Type B pancreatic cell (in vitro differentiated cells): ENCODE measurements around the gene CASZ1. TPM values are rescaled to one million over a fixed set of nuclear protein-coding genes. Genes with fewer than 3 reads are reported as not detected.

Source experiments
- DNase-seq: peaks from one replicate; pipeline ENCODE4 v3.0.0; 2021; ENCODE audit warnings: mixed read lengths; ENCODE audit not compliant: unreplicated experiment; ENCODE audit errors: extremely low spot score
- H3K27ac Mint-ChIP-seq: 2 replicates; pipeline ENCODE4 v1.8.0; 2021; ENCODE audit warnings: mild to moderate bottlenecking, mixed read lengths
- H3K27me3 Mint-ChIP-seq: 2 replicates; pipeline ENCODE4 v1.8.0; 2021; ENCODE audit warnings: mixed read lengths
- H3K36me3 Mint-ChIP-seq: 2 replicates; pipeline ENCODE4 v1.8.0; 2021; ENCODE audit warnings: mixed read lengths
- H3K4me1 Mint-ChIP-seq: one replicate; pipeline ENCODE4 v1.8.0; 2021; ENCODE audit warnings: mixed read lengths; ENCODE audit not compliant: unreplicated experiment
- H3K4me3 Mint-ChIP-seq: 2 replicates; pipeline ENCODE4 v1.8.0; 2021; ENCODE audit warnings: mild to moderate bottlenecking, mixed read lengths
- H3K9me3 Mint-ChIP-seq: 2 replicates; pipeline ENCODE4 v1.8.0; 2021; ENCODE audit warnings: mixed read lengths
- total RNA-seq: library from RNA; stranded (reverse); gene quantifications from 2 replicates; pipeline ENCODE4 v1.2.1, GENCODE V29; 2021; ENCODE audit warnings: low replicate concordance
- TF ChIP-seq, protein P1 (sequence below): fragments of 200-600 bp; sonication (generic); conservative IDR thresholded peaks from 2 replicates; pipeline ENCODE4 v1.5.0; 2021; ENCODE audit warnings: antibody characterized with exemption, mild to moderate bottlenecking

CASZ1 gene
- total RNA-seq, 1 donor from 2014 or later: 15.7 TPM

DNA sequence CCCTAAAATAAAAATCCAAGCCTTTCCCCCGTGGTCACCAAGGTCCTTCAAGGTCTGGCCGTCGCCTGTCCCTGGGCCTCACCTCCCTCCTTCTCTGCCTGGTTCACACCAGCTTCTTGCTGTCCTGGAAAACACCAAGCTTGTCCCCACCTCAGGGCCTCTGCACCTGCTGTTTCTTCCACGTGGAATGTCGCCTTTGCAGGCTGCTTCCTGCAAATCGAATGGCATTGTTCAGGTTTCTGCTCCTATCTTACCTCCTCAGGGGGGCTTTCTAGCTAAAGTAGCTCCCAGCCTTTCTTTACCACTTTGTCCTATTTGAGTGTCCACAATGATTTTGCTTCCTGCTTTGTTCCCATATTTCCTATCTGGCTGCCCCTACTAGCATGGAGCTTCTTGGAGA lies 3.3 kb upstream of the CASZ1 start:
- H3K27ac Mint-ChIP-seq: no peak overlapping the region
- TF ChIP-seq, protein P1, sequence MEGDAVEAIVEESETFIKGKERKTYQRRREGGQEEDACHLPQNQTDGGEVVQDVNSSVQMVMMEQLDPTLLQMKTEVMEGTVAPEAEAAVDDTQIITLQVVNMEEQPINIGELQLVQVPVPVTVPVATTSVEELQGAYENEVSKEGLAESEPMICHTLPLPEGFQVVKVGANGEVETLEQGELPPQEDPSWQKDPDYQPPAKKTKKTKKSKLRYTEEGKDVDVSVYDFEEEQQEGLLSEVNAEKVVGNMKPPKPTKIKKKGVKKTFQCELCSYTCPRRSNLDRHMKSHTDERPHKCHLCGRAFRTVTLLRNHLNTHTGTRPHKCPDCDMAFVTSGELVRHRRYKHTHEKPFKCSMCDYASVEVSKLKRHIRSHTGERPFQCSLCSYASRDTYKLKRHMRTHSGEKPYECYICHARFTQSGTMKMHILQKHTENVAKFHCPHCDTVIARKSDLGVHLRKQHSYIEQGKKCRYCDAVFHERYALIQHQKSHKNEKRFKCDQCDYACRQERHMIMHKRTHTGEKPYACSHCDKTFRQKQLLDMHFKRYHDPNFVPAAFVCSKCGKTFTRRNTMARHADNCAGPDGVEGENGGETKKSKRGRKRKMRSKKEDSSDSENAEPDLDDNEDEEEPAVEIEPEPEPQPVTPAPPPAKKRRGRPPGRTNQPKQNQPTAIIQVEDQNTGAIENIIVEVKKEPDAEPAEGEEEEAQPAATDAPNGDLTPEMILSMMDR: no peak
- H3K4me3 Mint-ChIP-seq: peak overlapping the region; percentile 61
- peaks cover 73% of the 10 kb centered on the region for H3K27me3 Mint-ChIP-seq
- no peaks in the 10 kb centered on the region for H3K4me1 Mint-ChIP-seq
- H3K9me3 Mint-ChIP-seq: no peaks in the 10 kb centered on the region
- DNase-seq: no peak
- H3K36me3 Mint-ChIP-seq: no peaks in the 10 kb centered on the region

DNA sequence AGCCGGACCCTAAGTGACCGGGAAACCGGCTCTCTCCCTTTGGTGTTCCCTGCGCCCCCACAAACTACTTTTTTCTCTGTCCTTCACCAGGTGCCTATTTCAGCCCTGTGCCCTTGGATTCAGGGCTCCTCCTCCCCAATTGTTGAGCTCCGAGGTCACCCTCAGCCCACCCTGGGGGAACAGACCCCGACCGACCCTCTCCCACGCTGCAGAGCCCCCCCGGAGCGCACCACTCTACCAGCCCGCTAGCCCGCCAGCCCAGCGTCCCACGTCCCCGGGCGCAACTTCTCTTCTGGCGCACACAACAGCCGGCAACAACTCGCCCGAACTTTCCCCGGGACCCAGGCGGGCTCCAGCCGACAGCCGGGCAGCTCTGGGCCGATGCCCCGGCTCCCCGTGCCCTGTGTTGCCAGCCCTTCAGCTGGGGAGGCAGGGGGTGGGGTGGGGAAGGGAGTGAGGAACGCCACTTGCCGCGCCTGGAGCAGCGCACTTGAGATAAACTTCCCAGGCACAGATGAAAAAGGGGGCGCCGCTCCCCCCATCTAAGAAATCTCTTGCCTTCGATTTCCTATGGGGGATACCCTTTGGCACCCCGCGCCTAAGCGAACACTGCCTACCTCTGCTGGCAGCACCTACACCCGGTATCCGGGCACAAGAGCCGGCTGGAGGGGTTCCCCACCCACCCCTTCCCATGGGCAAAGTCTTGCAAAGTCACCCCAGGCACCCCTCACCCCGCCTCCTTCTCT lies 997 bp downstream of the CASZ1 start:
- TF ChIP-seq, protein P1: no peak
- H3K27ac Mint-ChIP-seq: peak overlapping the region; percentile 67
- no peaks in the 10 kb centered on the region for H3K36me3 Mint-ChIP-seq
- no peaks in the 10 kb centered on the region for H3K9me3 Mint-ChIP-seq
- peaks cover 58% of the 10 kb centered on the region for H3K27me3 Mint-ChIP-seq
- H3K4me1 Mint-ChIP-seq: peaks cover 5% of the 10 kb centered on the region
- peak overlapping the region; percentile 93 for H3K4me3 Mint-ChIP-seq
- DNase-seq: no peak

DNA sequence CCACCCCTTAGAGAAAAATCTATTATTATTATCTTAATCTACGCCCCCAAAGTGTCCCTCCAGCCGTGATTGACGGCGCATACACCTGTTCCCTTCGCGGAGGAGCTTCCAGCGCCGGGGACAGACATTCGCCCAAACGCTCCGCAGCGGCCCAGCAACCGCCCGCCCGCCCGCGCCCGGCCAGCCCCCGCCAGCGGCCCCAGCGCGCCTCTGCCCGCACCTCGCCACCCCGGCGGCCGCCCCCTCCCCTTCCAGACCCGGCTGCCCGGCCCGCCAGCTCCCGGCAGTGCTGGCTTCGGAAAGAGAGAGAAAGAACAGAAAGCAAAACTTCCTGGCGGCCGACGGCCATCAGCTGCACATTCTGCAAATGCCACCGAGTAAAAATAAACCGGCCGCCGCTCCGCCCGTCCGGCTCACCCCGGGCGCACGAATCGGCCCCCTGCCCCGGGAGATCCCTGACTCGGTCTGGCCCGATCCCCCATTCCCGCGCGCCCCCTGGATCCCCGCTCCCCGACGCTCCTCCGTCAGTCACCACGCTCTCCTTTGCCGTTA lies 1.6 kb downstream of the CASZ1 start:
- no peak for DNase-seq
- H3K9me3 Mint-ChIP-seq: no peaks in the 10 kb centered on the region
- TF ChIP-seq, protein P1: no peak
- peak overlapping the region; percentile 74 for H3K27ac Mint-ChIP-seq
- peaks cover 5% of the 10 kb centered on the region for H3K4me1 Mint-ChIP-seq
- H3K36me3 Mint-ChIP-seq: no peaks in the 10 kb centered on the region
- H3K27me3 Mint-ChIP-seq: peaks cover 52% of the 10 kb centered on the region
- peak overlapping the region; percentile 93 for H3K4me3 Mint-ChIP-seq

DNA sequence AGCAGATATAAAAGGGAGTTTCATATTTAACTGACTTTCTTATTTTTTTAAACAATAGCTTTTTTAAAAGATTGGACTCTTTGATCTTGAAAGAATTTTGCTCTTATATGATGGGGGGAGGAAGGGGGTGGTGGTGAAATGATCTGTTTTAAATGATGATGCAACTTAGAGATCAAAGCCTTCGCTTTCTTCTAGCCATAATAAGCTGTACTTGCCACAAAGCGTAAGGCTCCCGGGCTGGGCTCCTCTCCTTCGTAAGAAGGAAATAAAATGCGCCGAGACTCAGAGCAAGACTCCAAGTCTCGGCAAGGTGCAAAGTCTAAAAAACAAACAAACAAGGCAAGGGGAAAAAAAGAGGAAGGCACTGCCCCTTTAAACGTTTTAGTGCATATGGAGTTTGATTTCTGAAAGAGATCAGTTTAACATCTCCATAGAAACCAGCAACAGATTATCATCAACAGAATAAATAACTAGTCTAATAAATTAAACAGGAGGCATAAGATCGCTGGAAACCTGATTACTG lies 3.3 kb downstream of the CASZ1 start:
- Mint-ChIP-seq H3K27ac (peak overlapping the region; percentile 84), H3K9me3 (no peaks in the 10 kb centered on the region), H3K36me3 (no peaks in the 10 kb centered on the region), H3K4me3 (peak overlapping the region; percentile 88), H3K27me3 (peaks cover 38% of the 10 kb centered on the region), H3K4me1 (peaks cover 5% of the 10 kb centered on the region)
- no peak for DNase-seq
- TF ChIP-seq, protein P1: no peak

DNA sequence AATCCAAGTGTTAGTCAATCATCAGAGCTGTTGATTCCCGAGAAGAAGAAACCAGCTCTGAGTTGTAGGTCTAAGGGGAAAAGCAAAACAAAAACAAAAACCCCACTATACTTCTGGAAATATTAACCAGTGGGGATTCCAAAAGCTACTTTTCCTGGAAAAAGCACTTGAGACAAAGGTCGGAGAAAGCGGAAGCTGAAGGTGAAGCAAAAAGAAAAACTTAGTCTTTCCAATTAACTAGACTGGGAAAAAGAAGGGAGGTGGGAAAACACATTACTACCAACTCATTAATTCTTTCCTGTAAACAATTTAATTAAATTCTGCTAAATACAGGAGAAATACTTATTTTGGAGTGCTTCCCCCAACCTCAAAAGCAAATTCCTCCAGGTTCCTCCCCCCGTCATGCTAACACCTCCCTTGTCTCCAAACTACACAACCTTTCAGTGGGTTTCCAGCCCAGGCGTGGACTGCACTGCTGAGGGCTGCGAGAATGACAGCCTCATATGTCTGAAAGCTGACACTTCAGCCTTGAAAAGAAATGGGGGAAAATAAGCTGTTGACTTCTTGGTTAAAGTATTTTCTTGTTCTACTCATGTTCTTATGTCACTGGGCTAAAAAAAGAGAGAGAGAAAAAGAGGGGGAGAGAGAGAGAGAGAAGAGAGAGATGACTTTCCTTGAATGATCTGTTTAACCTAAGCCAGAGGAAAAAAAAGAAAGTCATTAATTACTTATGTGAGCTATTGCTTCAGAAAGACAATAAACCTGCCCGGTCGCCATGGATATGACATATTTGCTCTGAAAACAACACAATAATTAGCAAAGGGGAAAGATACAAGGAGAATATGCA lies 5.1 kb downstream of the CASZ1 start:
- TF ChIP-seq, protein P1: no peak
- no peak overlapping the region for H3K4me3 Mint-ChIP-seq
- no peaks in the 10 kb centered on the region for H3K9me3 Mint-ChIP-seq
- H3K27me3 Mint-ChIP-seq: peaks cover 45% of the 10 kb centered on the region
- no peak overlapping the region for H3K27ac Mint-ChIP-seq
- peaks cover 2% of the 10 kb centered on the region for H3K36me3 Mint-ChIP-seq
- peaks cover 15% of the 10 kb centered on the region for H3K4me1 Mint-ChIP-seq
- no peak for DNase-seq
